Stimulated activated CD4-positive, alpha-beta T cell treated with anti-CD3 and anti-CD28 coated beads, Interleukin-4, amount 100 ng/mL, for 24 hours (primary cell): ENCODE measurements around the gene SMYD3.

Experiments used
- DNase-seq: peaks from one replicate; pipeline ENCODE4 v3.0.0-alpha.2; 2020

Gene SMYD3

DNA sequence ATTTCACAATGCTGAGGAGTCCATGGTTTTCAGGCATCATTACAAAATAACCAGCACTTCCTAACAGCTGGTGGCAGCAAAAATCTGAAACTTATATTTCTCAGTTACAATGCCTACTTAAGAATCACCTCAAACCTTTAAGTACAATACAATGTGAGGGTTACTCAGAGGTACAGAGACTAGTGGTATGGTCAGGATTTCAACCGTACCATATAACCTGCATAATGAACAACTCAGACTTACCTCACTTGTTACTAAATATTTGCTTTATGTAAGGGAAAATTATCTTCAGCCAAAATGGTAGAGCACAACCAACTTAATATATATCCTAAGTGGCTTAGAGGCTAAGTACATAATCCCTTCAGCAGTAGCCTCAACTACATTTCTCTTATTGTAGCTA lies 344.5 kb downstream of the SMYD3 start:
- no peak for DNase-seq

DNA sequence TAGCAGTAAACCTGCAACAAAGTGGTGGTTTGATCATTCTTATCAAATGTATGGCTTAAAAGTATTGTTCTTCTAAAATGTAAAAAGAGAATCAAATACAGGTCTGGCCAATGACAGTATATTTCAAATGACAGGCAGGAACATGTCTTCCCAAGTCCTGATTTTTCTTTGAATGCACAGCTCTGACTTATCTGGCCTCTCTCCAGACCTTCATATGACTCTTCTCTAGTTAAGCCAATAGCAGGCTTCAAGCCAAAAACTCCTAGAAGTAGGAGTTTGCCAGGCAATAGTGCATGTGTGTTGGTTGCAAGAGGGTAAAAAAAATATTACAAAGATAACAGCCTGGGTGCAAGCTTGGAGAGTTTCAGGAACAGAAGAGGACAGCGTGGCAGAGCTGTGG lies 345.5 kb downstream of the SMYD3 start:
- DNase-seq, result no peak

DNA sequence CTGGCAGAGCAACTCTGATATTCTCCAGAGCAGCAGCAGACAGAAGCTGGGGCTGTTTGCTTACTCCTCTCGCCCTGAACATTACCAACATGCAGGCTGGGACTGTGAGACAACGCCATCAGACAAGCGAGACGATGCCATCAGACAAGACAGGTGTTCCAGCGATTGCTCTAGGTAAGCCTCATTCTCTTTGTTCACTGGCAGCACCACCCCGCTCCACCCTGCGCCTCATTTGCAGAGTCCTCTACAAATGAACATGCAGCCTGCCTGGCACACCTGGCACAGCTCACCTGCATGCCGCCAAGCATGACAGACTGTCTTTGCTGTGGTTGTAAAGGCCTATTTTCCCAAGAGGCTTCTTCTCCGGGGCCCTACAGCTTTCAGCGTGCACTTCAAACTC lies 346.2 kb downstream of the SMYD3 start:
- DNase-seq, result no peak

DNA sequence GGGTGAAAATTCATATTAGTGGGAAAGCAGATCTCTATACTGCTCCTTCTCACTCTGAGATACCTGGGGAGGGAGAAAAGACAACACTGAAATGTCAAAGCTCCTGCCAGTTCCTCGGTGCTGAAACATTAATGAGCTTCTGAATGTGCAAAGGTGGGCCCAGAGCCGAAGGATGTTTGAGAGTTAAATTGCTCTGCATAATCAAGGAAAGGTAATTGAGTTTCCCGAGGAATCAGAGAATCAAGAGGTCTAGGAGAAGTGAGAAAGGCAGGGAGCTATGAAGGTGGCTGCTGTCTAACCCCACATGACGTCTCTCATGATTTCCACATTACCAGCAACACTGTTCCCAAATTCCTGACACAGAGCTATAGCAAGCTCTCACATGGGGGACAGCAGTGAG lies 346.7 kb downstream of the SMYD3 start:
- no peak for DNase-seq

DNA sequence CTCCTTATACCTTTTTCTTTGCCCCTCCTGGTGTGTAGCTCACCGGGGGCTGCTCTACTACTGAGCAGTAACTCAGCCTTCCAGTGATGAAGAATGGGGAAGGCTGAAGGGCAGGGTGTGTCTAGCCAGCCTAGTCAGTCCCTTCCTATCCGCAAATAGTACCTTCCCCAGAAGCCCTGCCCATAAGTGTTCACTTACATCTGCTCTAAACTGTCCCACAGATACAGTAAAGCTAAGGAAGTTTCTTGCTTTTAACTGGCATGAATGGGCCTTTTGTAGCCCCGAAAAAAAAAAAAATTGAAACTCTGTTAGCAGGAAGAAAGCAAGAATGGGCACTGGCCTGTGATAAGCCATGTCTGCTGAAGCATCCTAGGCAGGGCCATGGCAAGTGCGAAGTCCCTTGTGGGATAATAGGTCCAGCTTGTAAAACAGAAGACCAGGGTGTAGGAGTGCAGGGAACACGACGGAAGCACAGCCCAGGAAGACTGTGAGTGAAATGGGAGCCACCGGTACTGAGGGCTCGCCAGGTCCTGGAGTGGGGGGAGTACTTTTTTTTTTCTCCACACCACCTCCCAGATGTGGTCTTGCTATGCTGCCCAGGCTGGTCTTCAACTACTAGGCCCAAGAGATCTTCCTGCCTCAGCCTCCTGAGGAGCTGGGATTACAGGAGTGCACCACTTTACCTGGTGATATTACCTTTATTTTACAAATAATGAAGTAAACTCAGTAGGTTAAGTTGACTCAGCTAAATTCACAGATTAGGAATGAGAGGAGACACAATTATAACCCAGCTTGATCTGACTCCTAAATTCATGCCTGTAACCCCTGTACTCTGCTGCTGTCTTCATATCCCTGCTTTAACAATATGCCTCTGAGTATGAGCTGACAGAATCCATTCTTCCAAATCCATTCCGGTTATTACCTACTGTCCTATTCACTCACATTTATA lies 347.5 kb downstream of the SMYD3 start:
- DNase-seq, result no peak

DNA sequence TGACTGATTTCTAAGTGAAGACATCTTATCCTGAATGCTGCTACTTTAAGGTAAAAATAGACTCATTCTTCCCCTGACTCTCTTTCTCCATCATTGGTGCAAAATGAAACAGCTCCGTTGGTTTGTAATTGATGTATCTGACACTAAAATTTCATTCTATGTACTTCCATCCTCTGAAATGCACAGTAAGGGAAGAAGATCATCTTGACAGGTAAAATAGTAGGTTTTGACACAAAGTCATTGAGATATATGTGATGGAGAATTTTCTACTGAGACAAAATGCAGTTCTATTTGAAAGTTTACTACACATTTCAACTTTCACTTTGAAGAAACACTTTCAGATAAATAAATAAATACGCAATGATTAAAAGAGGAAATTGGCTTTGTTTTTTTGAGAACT lies 348.9 kb downstream of the SMYD3 start:
- DNase-seq, result no peak

DNA sequence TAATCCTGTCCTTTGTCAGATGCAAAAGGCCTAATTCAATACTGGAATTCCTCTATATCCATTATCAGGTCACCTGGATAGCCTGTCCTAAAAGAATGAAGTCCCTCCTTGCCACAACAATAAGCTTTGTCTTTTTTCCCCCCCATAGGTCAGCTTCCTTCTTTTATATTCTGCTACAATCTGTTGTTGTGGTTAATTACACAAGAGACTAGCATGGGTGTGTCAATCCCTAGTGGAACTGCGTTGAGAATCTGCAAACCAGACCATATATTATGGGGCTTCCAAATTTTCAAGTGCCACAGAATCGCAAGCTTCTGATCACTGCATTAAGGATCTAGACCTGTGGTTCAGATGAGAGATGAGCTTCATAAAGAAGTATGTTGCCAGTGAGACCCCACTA lies 349.6 kb downstream of the SMYD3 start:
- DNase-seq, result no peak

DNA sequence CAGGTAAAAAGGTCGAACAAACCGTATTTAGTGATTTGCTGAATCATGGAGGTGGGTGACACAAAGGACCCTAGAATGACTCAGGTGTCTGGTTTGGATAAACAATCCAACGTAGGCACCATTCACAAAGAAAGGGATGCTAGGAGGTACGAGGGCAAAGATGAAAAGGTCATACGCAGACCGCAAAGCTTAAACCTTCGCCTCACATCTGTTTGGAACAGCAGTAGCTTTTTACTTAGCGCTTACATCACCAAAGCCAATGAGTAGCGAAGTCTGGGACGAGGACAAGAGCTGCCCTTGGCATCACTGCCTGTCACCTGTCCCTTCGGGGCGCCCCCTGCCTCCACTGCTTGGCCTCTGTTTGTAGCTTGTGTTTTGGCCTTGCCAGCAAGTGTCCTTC lies 350.2 kb downstream of the SMYD3 start:
- DNase-seq, result no peak

DNA sequence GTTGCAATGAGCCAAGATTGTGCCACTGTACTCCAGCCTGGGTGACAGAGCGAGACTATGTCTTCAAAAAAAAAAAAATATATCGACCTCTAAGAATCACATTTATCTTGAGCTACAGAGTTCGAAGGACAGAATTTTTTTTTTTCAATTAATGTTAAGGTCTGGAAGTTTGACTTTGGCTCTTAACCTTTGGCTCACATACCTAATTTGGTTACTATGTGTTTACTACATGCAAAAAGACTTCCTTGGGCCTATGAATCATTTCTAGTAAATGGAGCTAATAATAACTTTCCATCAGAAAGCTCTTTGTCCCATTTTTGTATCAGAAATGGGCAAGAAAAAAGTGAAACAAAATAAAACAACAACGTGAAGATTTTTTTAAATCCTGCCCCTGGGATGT lies 351.2 kb downstream of the SMYD3 start:
- DNase-seq, result no peak

DNA sequence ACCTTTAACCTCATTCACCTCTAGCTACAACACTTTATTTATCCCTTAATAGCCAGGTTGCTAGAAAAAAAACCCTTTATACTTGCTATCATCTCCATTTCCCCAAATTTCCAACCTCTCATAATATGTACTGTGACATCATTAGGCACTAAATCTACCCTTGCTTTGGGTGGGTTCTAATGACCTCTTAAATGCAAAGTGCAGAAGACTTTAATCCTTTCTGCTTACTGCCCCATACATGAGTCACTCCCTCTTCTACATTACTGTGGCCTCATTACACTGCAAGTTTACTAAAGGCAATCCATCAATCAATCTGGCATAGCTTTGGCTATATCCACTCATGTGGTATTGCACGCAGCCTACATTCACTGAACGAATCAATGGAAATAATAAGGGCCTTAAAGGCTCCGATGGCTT lies 353.3 kb downstream of the SMYD3 start:
- DNase-seq, result no peak

DNA sequence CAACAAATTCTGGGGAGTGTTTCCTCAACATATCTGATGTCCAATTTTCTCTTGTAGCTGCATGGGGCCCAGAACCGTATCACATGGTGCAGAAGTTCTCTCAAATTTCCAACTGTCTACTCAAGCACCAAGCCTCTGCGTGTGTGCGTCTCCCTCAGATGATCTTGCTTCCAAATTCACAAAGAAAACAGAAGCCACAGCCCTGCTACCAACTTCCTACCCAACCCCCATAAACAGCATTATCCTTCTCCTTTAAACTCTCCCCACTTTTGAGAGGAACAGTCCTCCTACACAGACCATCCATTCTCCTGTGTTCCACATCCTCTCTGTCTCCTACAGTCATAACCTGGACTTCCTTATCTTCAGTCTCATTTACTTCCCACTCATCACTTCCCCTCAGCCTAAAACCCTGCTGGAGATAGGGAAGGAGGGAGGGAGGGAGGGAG lies 354.1 kb downstream of the SMYD3 start:
- no peak for DNase-seq

DNA sequence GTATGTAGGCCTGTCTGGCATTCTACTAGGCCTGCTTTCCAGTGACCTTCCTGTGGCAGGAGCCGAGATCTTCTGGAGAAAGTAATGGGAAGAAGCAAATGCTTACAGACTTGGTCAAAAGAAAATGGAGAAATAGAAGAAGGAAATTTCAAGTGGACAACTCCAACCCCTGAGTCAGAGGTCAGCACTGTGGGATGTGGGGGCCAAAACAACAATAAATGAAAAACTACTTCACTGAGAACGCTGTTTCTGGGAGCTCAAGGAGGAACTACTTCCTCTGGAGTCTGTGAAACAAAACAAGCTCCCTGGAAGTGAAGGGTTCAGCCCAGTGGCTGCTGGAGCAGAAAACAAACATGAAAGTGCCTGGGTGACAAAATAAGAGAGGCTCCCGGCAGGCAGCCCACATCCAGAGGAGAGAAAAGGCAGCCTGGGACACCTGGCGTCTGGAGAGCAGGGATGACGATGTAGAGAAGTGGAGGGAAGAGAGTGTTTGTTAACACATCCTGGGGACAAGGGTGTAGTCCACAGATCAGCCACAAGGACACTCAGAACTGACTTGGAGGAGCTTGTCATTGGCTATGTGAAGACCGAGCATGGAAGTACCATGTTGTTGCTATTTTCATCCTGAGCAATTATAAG lies 355.2 kb downstream of the SMYD3 start:
- no peak for DNase-seq

DNA sequence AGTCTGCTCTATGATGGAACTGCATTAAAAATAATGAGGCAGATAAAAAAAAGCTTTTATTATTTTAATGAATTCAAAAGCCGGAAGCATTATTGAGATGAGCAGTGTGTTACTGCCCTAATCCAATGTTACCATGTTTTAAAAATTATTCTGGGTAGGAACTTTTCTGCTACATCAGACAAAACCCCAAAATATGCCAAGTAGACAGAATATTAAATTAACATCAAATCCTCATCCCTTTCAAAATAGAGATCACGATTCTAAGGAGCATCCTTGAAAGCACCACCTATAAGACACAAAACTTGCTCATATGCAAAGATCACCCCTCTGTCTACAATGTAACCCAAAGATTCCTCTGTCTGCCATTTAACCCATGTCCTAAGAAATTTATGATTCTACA lies 357.5 kb downstream of the SMYD3 start:
- DNase-seq, result no peak

DNA sequence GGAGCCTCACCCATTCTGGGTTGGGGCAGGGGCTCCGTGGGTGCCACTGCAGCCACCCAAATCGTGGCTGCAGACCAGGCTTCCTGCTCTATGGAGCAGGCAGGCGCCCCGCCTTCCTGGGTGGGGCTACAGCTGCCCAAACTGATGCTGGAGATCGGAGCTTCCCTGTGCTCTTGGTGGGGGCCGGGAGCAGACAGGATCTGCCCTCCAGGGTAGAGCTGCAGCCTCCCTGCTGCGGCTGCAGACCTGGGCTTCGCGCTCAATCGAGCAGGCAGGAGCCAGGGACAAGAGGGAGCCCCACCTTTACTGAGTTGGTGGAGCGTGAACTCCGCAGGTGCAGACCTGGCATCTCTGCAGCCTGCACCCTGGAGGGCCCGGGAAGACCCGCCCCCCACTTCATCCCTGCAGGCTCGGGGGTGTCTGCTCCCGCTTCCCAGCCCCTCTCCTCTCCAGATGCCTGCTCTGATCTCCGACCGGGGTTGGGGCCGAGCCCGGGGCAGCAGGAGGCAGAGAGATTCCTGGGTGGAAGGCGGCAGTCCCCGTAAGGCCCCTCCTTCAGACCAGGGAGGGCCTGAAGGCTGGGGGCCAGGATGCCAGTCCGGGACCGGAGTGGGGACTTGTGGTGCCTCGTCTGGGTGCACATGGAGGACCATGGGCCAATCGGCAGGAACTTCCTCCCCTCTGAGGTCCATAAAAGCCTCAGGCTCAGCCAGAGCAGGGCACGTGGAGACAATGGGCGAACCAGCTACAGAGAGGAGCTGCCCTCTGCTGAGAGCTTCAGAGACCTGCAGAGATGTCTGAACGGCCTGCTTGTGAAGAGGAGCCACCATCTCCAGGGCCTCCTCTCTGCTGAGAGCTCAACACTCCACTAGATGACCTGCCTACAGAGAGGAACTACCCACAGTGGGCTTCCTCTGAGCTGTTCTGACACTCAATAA lies 359.3 kb downstream of the SMYD3 start:
- no peak for DNase-seq

DNA sequence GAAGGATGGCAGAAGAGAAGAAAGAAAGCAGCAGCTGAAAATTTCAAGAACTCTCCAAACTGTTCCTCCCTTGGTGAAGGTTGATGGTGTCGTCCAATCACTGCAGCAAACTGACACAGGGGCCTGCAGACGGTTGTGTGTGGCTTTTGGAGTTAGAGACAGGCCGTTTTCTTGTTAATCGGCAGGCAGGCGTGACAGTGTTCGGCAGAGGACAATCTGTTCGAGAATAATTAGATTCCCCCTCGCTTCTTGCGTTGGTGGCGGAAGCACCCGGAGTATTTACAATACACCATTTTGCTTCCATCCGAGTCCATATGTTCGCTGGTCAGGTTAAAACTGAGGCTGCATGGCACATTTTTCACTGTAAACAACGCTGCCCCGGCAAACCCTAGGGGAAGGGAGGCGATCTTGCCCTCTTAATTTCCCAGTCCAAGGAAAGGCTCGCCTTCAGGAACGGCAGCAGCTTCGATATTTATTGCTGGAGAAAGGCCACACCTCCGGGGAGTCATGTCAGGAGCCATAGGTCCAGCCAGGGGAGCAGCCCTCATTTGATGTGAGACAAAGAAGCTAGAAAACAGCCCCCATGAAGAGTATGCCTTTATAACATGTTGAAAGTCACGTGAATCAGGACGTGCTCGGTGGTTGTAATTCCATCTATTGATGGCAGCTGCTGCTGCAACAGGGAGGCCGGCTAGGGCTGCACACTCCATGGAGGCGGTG lies 360.1 kb downstream of the SMYD3 start:
- DNase-seq, result no peak

DNA sequence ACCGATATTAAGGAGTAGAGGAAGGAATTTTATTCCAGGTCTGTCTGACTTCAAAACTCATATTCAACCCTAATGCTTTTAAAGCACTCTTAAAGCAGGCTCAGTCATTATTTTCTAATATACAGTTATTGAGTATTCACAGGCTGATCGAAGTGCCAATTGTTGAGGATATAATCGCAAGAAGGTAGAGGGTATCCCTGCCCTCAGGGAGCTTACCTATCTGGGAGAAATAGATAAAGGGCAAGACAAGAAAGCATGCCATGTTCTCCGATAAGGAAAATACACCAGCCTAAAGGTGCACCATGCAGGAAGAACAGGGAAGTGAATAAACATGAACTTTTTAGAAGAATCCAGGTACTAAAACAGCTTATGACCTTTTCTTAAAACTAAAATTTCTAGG lies 361.2 kb downstream of the SMYD3 start:
- no peak for DNase-seq

DNA sequence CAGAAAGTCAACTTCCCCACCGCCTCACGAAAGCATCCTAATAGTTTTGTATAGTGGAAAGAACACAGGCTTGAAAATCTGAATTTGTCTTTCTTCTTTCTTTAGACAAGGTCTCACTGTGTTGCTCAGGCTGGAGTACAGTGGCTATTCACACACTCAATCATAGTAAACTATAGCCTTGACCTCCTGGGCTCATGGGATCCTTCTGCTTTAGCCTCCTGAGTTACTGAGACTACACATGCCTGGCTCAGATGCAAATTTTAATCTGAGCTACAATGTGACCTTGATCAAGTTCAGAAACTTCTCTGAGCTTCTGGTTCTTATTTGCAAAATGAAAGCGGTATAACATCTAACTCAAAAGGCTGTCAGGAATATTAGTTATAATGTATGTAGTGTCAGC lies 362.1 kb downstream of the SMYD3 start:
- DNase-seq, result no peak

DNA sequence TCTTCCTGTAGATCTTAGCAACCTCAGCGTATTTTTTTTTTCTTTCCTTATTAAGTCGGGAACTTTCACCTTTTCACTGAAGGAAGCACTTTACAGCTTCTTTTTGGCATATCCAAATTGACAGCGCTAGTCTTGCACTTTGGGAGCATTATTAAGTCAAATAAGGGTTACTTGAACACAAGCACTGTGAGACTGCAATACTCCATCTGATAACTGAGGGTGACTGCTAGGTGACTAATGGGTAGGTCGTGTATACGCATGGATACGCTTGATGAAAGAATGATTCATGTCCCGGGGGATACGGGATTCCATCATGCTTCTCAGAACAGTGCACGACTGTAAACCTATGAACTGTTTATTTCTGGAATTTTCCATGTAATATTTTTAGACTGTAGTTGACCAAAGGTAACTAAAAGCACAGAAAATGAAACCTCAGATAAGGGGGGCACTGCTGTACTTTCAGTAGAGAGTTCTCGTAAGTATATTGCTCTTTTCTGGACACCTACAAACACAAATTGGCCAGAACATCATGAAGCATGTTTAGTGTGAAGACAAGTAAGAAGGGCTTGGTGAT lies 364.7 kb downstream of the SMYD3 start:
- no peak for DNase-seq

DNA sequence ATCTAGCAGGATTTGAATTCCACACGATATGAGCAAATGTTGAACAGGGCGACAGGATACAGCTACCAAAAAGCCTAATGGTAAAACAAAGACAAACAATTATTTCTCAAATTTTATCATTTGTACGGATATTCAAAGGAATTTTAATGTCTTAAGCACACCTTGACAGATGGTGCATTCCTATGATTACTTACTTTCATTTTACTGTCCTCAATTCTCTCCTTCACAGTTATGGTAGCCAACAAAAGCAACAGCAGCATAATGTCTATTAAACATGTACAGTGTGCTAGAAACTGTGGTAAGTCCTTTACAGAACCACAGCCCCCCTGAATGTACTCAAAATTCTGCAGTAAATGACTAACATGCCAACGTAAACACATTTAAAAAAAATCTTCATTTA lies 365.8 kb downstream of the SMYD3 start:
- DNase-seq, result no peak

DNA sequence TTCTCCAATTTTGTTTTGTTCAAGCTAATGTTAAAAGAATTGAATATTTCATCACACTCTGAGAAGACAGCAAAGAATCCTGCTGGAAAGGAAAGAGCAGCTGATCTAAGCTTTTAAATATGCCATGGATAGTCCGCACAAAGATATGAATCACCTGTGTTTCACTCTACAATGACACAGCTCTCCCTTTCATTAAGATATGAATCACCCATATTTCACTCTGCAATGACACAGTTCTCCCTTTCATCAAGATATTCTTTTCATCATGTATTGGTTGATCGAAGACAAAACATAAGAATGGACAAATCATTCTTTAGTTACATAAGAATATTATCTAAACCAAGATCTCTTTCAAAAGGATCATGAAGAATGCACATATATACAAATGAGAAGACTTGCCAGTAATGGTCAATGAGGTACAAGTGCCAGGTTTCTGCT lies 367.3 kb downstream of the SMYD3 start:
- no peak for DNase-seq

DNA sequence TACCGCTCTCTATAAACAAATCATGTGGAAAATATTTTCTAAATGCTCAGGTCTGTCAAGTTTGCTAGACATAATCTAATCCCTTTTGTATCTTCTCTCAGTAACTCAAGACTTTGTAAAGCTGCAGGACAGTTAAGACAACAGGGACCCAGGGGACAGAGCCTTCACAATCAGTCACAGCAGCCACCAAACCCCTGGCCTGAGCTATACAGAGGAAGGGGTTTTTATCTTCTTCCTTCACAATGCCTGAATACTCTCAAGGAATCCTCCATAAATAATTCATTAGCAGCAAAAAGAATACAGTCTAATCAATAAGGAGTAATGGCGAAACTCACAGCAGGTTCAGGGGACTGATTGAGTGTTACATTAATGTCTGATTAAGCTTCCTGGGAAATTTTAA lies 368.3 kb downstream of the SMYD3 start:
- DNase-seq, result no peak

DNA sequence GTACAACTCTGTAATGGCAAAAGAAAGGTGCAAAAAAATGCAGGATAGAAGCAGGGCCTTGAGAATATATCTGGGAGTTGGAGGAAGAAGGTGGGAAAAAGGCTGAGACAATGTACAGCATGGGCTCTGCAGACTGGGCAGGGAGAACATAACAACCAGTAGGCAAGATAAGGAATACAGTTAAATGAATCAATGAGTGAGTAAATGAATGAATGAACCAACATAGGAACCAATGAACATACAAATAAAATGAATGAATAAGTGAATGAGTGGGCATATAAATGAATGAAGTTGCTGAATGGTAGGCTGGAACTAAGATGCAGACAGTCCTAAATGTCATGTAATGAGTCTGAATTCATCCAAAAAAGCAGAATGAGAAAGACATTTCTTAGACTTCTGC lies 370.6 kb downstream of the SMYD3 start:
- DNase-seq, result no peak
